OCI-LY7 (cell line): ENCODE measurements around the gene FADD. TPM values are rescaled to one million over a fixed set of nuclear protein-coding genes. Genes with fewer than 3 reads are reported as not detected.

ENCODE experiments used
- BruUV-seq: library from RNA; stranded (reverse); fragments of 400-500 nt; replicated peaks from 2 replicates; lab custom pipeline; 2021; lab: Mats Ljungman, UMichigan
- CTCF ChIA-PET: fragments of 300-600 bp; sonication (Branson Sonifier 250); formaldehyde crosslinking; loops from one replicate; lab custom pipeline; 2022; ENCODE audit warnings: antibody characterized with exemption; ENCODE audit not compliant: unreplicated experiment; lab: Charles Lee
- POLR2A ChIA-PET: fragments of 300-600 bp; sonication (Branson Sonifier 250); formaldehyde crosslinking; loops from one replicate; lab custom pipeline; 2022; ENCODE audit warnings: antibody characterized with exemption; lab: Charles Lee
- DNase-seq: peaks from one replicate; pipeline ENCODE4 v3.0.0-alpha.2; 2015; ENCODE audit warnings: low spot score
- H2AFZ ChIP-seq: fragments of 200-600 bp; sonication (generic), shearing (Covaris generic); 2 replicates; pipeline ENCODE4 v1.6.1; 2014; ENCODE audit warnings: mild to moderate bottlenecking, antibody characterized with exemption, low read length, moderate library complexity
- H3K27ac ChIP-seq: fragments of 200-600 bp; sonication (generic); 2 replicates; pipeline ENCODE4 v1.5.1; 2014; ENCODE audit warnings: mixed run types, low read depth, mild to moderate bottlenecking, moderate library complexity, low read length, inconsistent platforms; ENCODE audit not compliant: poor library complexity, severe bottlenecking
- H3K36me3 ChIP-seq: fragments of 200-600 bp; sonication (generic); 2 replicates; pipeline ENCODE4 v1.6.1; 2014; ENCODE audit warnings: mild to moderate bottlenecking, antibody characterized with exemption, low read length, moderate library complexity, mixed read lengths; ENCODE audit not compliant: insufficient read depth
- H3K4me1 ChIP-seq: fragments of 200-600 bp; sonication (generic); 2 replicates; pipeline ENCODE4 v1.5.1; 2014; ENCODE audit warnings: mild to moderate bottlenecking, low read length; ENCODE audit not compliant: insufficient read depth, poor library complexity, severe bottlenecking
- H3K4me2 ChIP-seq: fragments of 200-600 bp; sonication (generic); 2 replicates; pipeline ENCODE4 v1.6.1; 2014; ENCODE audit warnings: mild to moderate bottlenecking, low read length
- H3K4me3 ChIP-seq: fragments of 200-600 bp; sonication (generic); 2 replicates; pipeline ENCODE4 v1.5.1; 2014; ENCODE audit warnings: mild to moderate bottlenecking, low read depth, low read length; ENCODE audit not compliant: poor library complexity, severe bottlenecking
- H3K79me2 ChIP-seq: fragments of 200-600 bp; sonication (generic); 2 replicates; pipeline ENCODE4 v1.6.1; 2016; ENCODE audit warnings: low read depth, mild to moderate bottlenecking, low read length, moderate library complexity, mixed read lengths; ENCODE audit not compliant: insufficient read depth
- H3K9me2 ChIP-seq: fragments of 200-600 bp; sonication (generic); 2 replicates; pipeline ENCODE4 v1.6.1; 2016; ENCODE audit warnings: mild to moderate bottlenecking, low read length, mixed read lengths; ENCODE audit not compliant: insufficient read depth
- H3K9me3 ChIP-seq: fragments of 200-600 bp; sonication (generic); 2 replicates; pipeline ENCODE4 v1.6.1; 2014; ENCODE audit warnings: mild to moderate bottlenecking, mixed run types, low read length, mixed read lengths
- H4K20me1 ChIP-seq: fragments of 200-600 bp; sonication (generic); 2 replicates; pipeline ENCODE4 v1.6.1; 2014; ENCODE audit warnings: mild to moderate bottlenecking, antibody characterized with exemption, low read length, moderate library complexity, mixed read lengths; ENCODE audit not compliant: insufficient read depth
- EZH2phosphoT487 ChIP-seq: fragments of 200-600 bp; sonication (generic); IDR thresholded peaks from 2 replicates; pipeline ENCODE4 v1.6.1; 2018; ENCODE audit warnings: low read depth, borderline replicate concordance, mild to moderate bottlenecking, mixed run types, antibody characterized with exemption, low read length, moderate library complexity, mixed read lengths
- intact Hi-C: fragments of 100-400 bp; cut with micrococcal nuclease; formaldehyde crosslinking; loops from one replicate; pipeline ENCODE4 v1.10.0; 2022; ENCODE audit not compliant: unreplicated experiment
- total RNA-seq, 2 experiments: library from RNA; depleted of rRNA in 1 of 2; stranded (reverse); fragments of >200 nt in 1 of 2; shearing (Covaris generic) in 1 of 2; gene quantifications; 2 replicates each; pipeline ENCODE4 v1.2.3, GENCODE V29; 2014 to 2022
- TF ChIP-seq, protein P1 (sequence below): fragments of 200-600 bp; sonication (generic); conservative IDR thresholded peaks from 2 replicates; pipeline ENCODE4 v1.5.1; 2014; ENCODE audit warnings: mild to moderate bottlenecking, antibody characterized with exemption, low read length, moderate library complexity, mixed read lengths

The FADD gene
- total RNA-seq, 2 experiments from 2014 or later: 32.9 to 34.1 TPM

DNA sequence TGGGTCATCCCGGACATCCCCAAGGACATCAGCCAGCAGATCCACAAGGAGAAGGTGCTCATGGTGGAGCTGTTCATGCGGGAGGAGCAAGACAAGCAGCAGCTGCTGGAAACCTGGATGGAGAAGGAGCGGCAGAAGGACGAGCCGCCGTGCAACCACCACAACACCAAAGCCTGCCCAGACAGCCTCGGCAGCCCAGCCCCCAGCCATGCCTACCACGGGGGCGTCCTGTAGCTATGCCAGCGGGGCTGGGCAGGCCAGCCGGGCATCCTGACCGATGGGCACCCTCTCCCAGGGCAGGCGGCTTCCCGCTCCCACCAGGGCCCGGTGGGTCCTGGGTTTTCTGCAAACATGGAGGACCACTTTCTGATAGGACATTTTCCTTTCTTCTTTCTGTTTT, 15.3 kb upstream of the FADD start:
- no peak overlapping the region for H3K4me3 ChIP-seq
- CTCF ChIA-PET: no interaction called here
- no TSS peak for BruUV-seq

DNA sequence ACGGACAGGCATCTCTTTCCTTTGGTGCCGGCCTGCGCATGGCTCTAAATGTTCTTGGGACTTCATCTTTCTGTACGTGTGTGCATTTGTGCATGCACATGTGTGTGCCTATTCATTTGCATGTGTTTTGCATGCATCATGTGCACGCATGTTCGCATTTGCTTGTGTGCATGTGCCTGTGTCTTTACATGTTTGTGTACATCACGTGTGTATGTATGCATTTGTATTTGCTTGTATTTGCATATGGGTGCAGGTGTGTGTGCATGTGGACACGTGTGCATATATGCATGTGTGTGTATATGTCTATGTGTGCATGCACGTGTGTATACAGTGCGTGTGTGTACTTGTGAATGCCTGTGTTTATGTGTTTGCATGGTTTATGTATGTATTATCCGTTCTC, 13.5 kb upstream of the FADD start:
- ChIA-PET CTCF (no interaction called here), POLR2A (no interaction called here)
- Histone ChIP-seq H4K20me1 (no peaks in the 10 kb centered on the region), H3K9me3 (no peaks in the 10 kb centered on the region), H2AFZ (no peak overlapping the region), H3K4me3 (no peak overlapping the region), H3K79me2 (no peaks in the 10 kb centered on the region), H3K27ac (no peak overlapping the region), H3K4me2 (no peak overlapping the region), H3K4me1 (no peaks in the 10 kb centered on the region), H3K36me3 (no peaks in the 10 kb centered on the region), H3K9me2 (no peaks in the 10 kb centered on the region)
- no peak for DNase-seq
- intact Hi-C loops: loop anchor here (10.0 kb wide), 1 partner anchor 245 kb away; no protein-coding TSS in a partner anchor
- no TSS peak for BruUV-seq
- TF ChIP-seq, protein P1, sequence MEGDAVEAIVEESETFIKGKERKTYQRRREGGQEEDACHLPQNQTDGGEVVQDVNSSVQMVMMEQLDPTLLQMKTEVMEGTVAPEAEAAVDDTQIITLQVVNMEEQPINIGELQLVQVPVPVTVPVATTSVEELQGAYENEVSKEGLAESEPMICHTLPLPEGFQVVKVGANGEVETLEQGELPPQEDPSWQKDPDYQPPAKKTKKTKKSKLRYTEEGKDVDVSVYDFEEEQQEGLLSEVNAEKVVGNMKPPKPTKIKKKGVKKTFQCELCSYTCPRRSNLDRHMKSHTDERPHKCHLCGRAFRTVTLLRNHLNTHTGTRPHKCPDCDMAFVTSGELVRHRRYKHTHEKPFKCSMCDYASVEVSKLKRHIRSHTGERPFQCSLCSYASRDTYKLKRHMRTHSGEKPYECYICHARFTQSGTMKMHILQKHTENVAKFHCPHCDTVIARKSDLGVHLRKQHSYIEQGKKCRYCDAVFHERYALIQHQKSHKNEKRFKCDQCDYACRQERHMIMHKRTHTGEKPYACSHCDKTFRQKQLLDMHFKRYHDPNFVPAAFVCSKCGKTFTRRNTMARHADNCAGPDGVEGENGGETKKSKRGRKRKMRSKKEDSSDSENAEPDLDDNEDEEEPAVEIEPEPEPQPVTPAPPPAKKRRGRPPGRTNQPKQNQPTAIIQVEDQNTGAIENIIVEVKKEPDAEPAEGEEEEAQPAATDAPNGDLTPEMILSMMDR: no peak
- TF ChIP-seq EZH2phosphoT487: no peak

More for the DNA sequence above, 15.3 kb upstream of the FADD start:
- TF ChIP-seq EZH2phosphoT487: no peak
- TF ChIP-seq, protein P1: no peak
- no peak for DNase-seq
- Histone ChIP-seq H2AFZ (no peak overlapping the region), H3K79me2 (no peaks in the 10 kb centered on the region), H3K9me2 (no peaks in the 10 kb centered on the region), H3K36me3 (no peaks in the 10 kb centered on the region), H4K20me1 (no peaks in the 10 kb centered on the region), H3K27ac (no peak overlapping the region), H3K4me2 (no peak overlapping the region), H3K4me1 (no peaks in the 10 kb centered on the region), H3K9me3 (no peaks in the 10 kb centered on the region)
- intact Hi-C loops: no loop called here
- POLR2A ChIA-PET: no interaction called here

DNA sequence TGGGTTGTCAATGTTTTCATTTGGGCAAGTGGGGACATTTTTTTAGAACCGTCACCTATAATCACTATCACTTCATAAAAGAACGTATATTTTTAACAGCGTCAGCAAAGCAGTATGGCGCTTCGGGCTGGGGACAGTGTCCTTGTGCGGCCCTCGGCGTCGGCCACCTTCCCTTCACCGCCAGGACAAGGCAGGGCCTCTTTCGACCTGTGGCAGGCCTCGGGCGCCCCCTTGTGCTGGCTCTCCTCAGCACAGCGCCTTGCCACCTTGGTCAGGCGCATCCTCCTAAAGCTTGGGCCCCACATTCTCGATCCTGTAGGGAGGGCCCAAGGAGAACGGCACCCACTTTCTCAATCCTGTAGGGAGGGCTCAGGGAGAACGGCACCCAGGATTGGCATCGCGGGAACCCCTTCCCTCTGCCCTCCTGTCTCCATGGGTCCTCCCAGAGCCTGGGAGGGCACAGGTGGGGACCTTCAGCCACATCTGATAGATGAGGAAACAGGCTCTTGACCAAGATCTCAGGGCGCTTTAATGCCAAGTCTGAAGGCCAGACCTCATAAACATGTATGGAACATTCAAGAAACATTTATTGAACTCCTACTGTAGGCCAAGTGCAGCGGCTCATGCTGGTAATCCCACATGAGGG, 11.5 kb upstream of the FADD start:
- no peak overlapping the region for H3K27ac ChIP-seq
- H3K4me1 ChIP-seq: no peaks in the 10 kb centered on the region
- no peak for DNase-seq
- no peak overlapping the region for H3K4me2 ChIP-seq
- H3K9me3 ChIP-seq: no peaks in the 10 kb centered on the region
- intact Hi-C loops: loop anchor here (10.0 kb wide), 1 partner anchor 247 kb away; no protein-coding TSS in a partner anchor
- TF ChIP-seq, protein P1: peak; percentile 50; the same call in 1 of the 2 replicates
- no peak for TF ChIP-seq EZH2phosphoT487
- H3K9me2 ChIP-seq: no peaks in the 10 kb centered on the region
- BruUV-seq: no TSS peak
- no peaks in the 10 kb centered on the region for H3K79me2 ChIP-seq
- ChIA-PET POLR2A (no interaction called here), CTCF (no interaction called here)
- H3K4me3 ChIP-seq: no peak overlapping the region
- no peaks in the 10 kb centered on the region for H3K36me3 ChIP-seq
- no peaks in the 10 kb centered on the region for H4K20me1 ChIP-seq
- H2AFZ ChIP-seq: no peak overlapping the region
